ENCODE data around the gene INSL3. TPM values are rescaled to one million over a fixed set of nuclear protein-coding genes. Genes with fewer than 3 reads are reported as not detected.

The INSL3 gene
- total and polyA plus RNA-seq, 2 of the 8 experiments (the other 6 are each of a cell fraction or from before 2014, with no cell fraction given): 0.41 to 1.5 TPM

DNA sequence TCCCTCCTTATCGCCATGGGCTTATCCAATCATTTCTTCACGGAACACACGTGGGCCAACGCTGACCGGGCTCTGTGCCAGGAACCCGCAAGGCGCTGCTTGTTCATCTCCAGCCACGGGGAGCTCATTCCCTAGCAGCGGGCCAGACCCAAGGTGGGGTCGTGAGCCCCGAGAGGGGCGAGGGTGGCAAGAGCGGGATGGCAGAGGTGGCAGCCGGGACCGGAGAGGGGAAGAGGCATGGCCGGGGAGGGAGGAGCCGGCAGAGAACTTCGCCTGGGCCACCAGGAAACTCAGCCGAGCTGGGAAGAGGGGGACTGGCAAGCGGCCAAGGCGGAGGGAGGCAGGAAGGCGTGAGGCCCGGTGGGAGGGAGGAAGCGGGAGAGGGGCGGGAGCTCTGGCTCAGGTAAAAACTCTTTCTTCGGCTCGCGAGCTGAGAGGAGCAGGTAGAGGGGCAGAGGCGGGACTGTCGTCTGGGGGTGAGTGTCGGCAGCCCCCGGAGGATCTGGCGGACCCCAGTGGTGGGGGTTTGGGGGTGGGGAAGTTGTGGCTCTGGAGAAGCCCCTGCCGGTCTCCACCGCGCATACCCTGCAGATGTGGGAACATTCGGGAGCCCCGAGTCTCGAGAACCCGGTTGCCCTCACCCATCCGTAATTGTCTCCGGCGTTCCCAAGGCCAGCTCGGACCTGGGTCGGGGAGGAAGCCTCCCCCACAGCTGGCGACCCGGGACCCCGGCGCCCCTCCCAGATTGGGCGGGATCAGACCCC, 26.4 kb downstream of the INSL3 start, which contains the start of gene B3GNT3 (continued):
- TF ChIP-seq, protein P1, sequence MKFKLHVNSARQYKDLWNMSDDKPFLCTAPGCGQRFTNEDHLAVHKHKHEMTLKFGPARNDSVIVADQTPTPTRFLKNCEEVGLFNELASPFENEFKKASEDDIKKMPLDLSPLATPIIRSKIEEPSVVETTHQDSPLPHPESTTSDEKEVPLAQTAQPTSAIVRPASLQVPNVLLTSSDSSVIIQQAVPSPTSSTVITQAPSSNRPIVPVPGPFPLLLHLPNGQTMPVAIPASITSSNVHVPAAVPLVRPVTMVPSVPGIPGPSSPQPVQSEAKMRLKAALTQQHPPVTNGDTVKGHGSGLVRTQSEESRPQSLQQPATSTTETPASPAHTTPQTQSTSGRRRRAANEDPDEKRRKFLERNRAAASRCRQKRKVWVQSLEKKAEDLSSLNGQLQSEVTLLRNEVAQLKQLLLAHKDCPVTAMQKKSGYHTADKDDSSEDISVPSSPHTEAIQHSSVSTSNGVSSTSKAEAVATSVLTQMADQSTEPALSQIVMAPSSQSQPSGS (IDR thresholded peaks at IDR 0.05; ENCODE audit: low read length): no peak
- no peak for TF ChIP-seq RXRA (IDR thresholded peaks at IDR 0.05; ENCODE audit: insufficient read depth, low read depth, low read length)
- TF ChIP-seq POU5F1 (IDR thresholded peaks at IDR 0.05; ENCODE audit: low read depth, low read length): no peak
- peak; percentile 47; the same call in 1 of the 2 replicates for TF ChIP-seq EGR1 (IDR thresholded peaks at IDR 0.05; ENCODE audit: borderline replicate concordance, low read depth, low read length)
- no peak for TF ChIP-seq BRCA1 (IDR thresholded peaks at IDR 0.05; ENCODE audit: low read depth, low read length)
- no peak for TF ChIP-seq BACH1 (IDR thresholded peaks at IDR 0.05; ENCODE audit: low read length)
- TF ChIP-seq RBBP5 (IDR thresholded peaks at IDR 0.05; ENCODE audit: borderline replicate concordance, low read depth, low read length): peak; percentile 58; the same call in 1 of the 2 replicates
- no peak for TF ChIP-seq CBX5 (IDR thresholded peaks at IDR 0.05; ENCODE audit: low read depth, low read length)
- TF ChIP-seq HDAC2 (IDR thresholded peaks at IDR 0.05; ENCODE audit: borderline replicate concordance in 1 of 2, low read depth in 2 of 2, low read length in 2 of 2): peak in 1 of 2 experiments; percentile 93; a peak in 1 of 4 replicates
- no peak for TF ChIP-seq SIRT6 (IDR thresholded peaks at IDR 0.05; ENCODE audit: low read length)
- no peak for TF ChIP-seq NANOG (IDR thresholded peaks at IDR 0.05; ENCODE audit: insufficient read depth, low read depth, low read length, poor library complexity, severe bottlenecking)
- TF ChIP-seq USF2 (IDR thresholded peaks at IDR 0.05; ENCODE audit: low read length): no peak
- TF ChIP-seq RAD21 (IDR thresholded peaks at IDR 0.05 in 1 of 2, conservative IDR thresholded peaks at IDR 0.05 in 1 of 2; ENCODE audit: low read depth in 2 of 2, low read length in 2 of 2): no peak
- no peak for TF ChIP-seq SIX5 (IDR thresholded peaks at IDR 0.05; ENCODE audit: low read depth, low read length)
- no peak for TF ChIP-seq CHD2 (IDR thresholded peaks at IDR 0.05; ENCODE audit: low read length)
- TF ChIP-seq TAF7 (optimal IDR thresholded peaks at IDR 0.05; ENCODE audit: borderline replicate concordance, low read depth, low read length): no peak
- peak; percentile 28 for TF ChIP-seq SAP30 (IDR thresholded peaks at IDR 0.05; ENCODE audit: insufficient read depth, insufficient replicate concordance, low read length)
- no peak for TF ChIP-seq MAFK (IDR thresholded peaks at IDR 0.05; ENCODE audit: low read depth, low read length)
- TF ChIP-seq KDM5A (IDR thresholded peaks at IDR 0.05; ENCODE audit: low read length): no peak
- no peak for TF ChIP-seq HDAC6 (IDR thresholded peaks at IDR 0.05; ENCODE audit: low read depth, low read length)

Measured in H1 (cell line).